Embryonic facial prominence (tissue), 1 donor: Measurements from ENCODE around the gene ASTN1.

Source experiments
- DNase-seq: peaks from one replicate; pipeline ENCODE4 v3.0.0-alpha.2; 2016; ENCODE audit errors: extremely low spot score

Gene ASTN1

DNA sequence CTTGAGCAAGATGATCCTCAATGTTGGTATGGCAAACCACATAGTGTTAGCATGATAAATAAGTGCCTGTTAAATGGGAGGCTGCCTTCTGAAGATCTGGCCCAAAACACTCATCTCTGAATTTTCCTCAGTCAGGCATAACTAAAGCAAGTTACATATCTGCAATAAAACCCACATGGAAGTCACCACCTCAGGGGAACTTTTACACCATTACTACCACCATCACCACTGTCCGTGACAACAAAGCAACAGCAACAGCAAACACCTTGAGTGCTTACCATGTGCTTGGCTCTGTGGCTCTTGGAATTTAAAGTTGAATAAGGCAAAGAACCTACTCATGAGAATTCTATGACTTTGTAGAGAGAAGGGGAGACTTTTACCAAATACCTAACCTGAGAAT lies 233.0 kb downstream of the ASTN1 start:
- no peak for DNase-seq

GRCh38 chr1:176926330-176927086 lies 238.0 kb downstream of the ASTN1 start:
- no peak for DNase-seq

- no peak for DNase-seq
These were observed 239.3 kb downstream of the ASTN1 start for GRCh38 chr1:176925223-176925622.

DNA sequence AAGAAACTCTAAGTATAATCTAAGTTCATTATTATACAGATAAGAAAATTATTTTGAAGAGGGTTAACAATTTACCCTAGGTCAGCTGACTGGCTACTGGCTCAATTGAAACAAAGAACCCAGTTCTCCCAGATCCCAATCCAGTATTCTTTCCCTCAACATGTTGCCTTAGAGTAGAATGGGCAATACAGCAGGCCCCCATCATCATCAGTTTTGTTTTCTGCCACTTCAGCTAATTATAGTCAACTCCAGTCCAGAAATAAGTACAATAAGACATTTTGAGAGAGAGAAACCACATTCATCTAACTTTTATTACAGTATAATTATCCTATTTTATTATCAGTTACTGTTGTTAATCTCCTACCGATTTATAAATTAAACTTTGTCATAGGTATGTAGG lies 241.2 kb downstream of the ASTN1 start:
- DNase-seq: no peak

- DNase-seq: no peak
These were observed 244.8 kb downstream of the ASTN1 start for GRCh38 chr1:176919386-176920378.

- DNase-seq: no peak
These were observed 258.9 kb downstream of the ASTN1 start for GRCh38 chr1:176905648-176906047.

DNA sequence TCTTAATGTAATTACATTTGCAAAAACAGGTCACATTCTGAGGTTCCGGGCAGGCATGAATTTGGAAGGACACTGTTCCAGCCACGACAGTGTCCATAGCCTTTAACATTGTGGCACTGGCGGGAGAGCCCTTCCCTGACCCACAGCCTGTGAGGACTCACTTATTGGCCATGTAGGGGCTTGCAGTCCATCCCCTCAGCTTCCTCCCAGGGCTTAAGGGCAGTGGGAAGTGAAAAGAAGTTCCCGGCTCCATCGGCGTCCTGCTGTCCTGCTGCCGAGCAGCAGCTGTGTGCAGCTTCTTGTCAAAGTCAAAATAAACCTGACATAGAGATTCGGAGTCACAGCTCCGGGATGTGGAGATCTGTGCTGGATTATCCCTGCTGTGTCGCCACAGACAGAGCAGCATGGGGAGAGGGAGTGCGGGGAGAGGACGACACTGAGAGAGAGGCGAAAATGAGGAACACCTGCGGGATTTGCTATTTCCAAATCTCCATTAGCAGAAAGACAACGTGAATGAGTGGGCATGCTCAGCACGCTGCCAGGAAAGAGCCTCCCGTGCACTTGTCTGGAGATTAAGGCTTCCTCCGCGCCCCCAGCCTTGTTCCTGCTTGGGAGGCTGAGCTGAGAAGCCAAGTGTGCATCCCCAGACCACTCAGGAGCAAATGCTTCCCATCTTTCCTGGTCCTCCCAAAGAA lies 260.3 kb downstream of the ASTN1 start:
- no peak for DNase-seq

GRCh38 chr1:176903474-176903873 lies 261.0 kb downstream of the ASTN1 start:
- no peak for DNase-seq

GRCh38 chr1:176899321-176899720 lies 265.2 kb downstream of the ASTN1 start:
- no peak for DNase-seq

GRCh38 chr1:176897350-176898236 lies 266.9 kb downstream of the ASTN1 start:
- DNase-seq: peak; percentile 68

DNA sequence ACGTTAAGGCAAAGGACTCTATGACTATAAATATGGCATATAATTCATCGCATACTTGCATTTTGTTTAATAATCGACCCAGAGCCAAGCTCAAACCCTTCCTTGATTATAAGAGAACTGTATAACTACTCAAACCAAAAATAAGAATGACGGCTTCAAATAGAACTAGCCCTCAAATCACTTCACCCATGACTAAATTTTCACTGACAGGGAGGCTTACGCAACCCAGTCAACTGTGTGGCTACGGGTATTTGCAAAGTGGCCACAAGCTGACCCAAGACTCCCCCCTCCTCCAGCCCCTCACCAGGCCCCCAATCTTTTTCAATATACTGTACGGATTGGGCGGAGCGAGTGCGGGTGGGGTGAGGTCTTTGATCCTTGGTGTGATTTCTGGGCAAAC lies 268.3 kb downstream of the ASTN1 start:
- DNase-seq: no peak

DNA sequence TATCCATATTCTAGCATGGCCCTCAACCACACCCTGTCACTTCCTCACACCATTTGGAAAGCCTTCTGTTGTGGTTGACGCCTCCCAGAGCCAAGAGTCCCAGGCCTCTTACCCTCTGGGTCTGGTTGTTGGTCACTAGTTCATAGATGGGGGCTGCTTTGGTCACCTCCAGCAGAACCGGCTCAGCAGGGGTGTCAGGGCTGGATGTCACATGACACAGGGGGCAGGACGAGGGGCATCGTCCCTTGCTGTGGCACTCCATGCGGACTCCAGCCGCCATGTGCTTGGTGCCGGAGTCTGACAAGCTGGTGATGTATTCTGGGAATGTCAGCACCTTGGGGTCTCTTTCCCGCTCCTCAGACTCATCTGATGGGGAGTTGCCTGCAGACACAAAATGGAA lies 270.1 kb downstream of the ASTN1 start:
- DNase-seq: no peak

DNA sequence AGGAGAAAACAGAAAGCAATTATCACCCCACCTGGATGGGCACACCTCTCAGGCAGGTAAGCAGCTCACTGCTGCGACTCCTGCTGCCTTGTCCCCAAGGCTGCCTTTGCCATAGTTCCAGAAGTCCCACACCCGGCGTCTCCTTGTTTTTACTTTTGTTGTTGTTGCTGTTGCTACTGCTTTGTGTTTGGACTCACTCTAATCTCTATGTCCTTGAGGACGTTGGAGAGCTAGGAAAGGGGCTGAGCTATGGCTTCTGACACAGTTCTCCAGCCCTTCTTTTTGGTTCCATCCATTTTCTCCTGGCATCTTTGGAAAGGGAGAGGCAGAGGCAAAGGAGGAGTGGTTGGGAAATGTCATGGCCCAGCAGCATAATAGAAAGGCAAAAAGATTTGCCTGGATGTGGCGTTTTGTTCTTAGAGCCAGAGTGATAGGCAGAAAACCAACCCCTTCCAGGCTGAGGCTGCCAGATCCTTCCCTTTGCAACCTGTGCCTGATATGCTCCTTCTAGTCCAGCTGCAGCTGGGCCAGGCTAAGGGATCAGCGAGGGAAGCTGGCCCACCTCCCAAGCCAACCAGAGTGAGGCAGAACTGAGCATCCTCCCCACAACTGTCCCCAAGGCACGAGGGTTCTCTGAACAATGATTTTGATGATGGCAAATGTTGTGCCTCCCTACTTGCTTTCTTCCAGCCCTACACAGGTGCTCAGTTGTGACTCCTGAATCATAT lies 270.7 kb downstream of the ASTN1 start:
- no peak for DNase-seq

GRCh38 chr1:176888471-176889032 lies 276.0 kb downstream of the ASTN1 start:
- DNase-seq: no peak

- no peak for DNase-seq
These were observed 278.8 kb downstream of the ASTN1 start for GRCh38 chr1:176885751-176886150.

GRCh38 chr1:176885341-176885740 lies 279.2 kb downstream of the ASTN1 start:
- no peak for DNase-seq

- DNase-seq: no peak
These were observed 279.6 kb downstream of the ASTN1 start for GRCh38 chr1:176884911-176885310.

GRCh38 chr1:176884286-176884685 lies 280.2 kb downstream of the ASTN1 start:
- DNase-seq: no peak

- no peak for DNase-seq
These were observed 283.4 kb downstream of the ASTN1 start for GRCh38 chr1:176880955-176881595.
